Stimulated activated CD8-positive, alpha-beta memory T cell treated with anti-CD3 and anti-CD28 coated beads, Interleukin-7, amount 100 ng/mL, for 24 hours (primary cell): ENCODE results near the gene TMEM212.

ENCODE experiments used
- DNase-seq: peaks from one replicate; pipeline ENCODE4 v3.0.0-alpha.2; 2020; ENCODE audit warnings: low read depth

The TMEM212 gene

GRCh38 chr3:171842864-171843518 is at the start of gene TMEM212:
Gene TMEM212 (plus strand): TSS chr3:171843349. CDS start chr3:171843384, 35 bp downstream.
- no peak for DNase-seq

- no peak for DNase-seq
Observed at GRCh38 chr3:171796625-171797264, 46.4 kb upstream of the TMEM212 start.

GRCh38 chr3:171797265-171797679 is 45.9 kb upstream of the TMEM212 start:
- no peak for DNase-seq

- DNase-seq, result no peak
Observed at GRCh38 chr3:171797873-171798272, 45.3 kb upstream of the TMEM212 start.

- DNase-seq, result no peak
Observed at GRCh38 chr3:171799501-171799900, 43.6 kb upstream of the TMEM212 start.

GRCh38 chr3:171801738-171802589 is 41.2 kb upstream of the TMEM212 start:
- no peak for DNase-seq

GRCh38 chr3:171802590-171802956 is 40.6 kb upstream of the TMEM212 start:
- DNase-seq, result no peak

- no peak for DNase-seq
Observed at GRCh38 chr3:171803044-171803443, 40.1 kb upstream of the TMEM212 start.

- DNase-seq, result no peak
Observed at GRCh38 chr3:171804618-171805389, 38.3 kb upstream of the TMEM212 start.

GRCh38 chr3:171805687-171806086 is 37.5 kb upstream of the TMEM212 start:
- no peak for DNase-seq

- no peak for DNase-seq
Observed at GRCh38 chr3:171806200-171807128, 36.7 kb upstream of the TMEM212 start.

- no peak for DNase-seq
Observed at GRCh38 chr3:171807129-171807675, 35.9 kb upstream of the TMEM212 start.

- no peak for DNase-seq
Observed at GRCh38 chr3:171807806-171808205, 35.3 kb upstream of the TMEM212 start.

- no peak for DNase-seq
Observed at GRCh38 chr3:171809611-171809860, 33.6 kb upstream of the TMEM212 start.

- peak; percentile 4 for DNase-seq
Observed at GRCh38 chr3:171809861-171810628, 33.1 kb upstream of the TMEM212 start, which contains the start of gene PLD1. Gene PLD1 (minus strand): TSS chr3:171810483. CDS start chr3:171738051, 72,432 bp downstream.

- no peak for DNase-seq
Observed at GRCh38 chr3:171810629-171811294, 32.4 kb upstream of the TMEM212 start.

GRCh38 chr3:171811295-171811912 is 31.7 kb upstream of the TMEM212 start:
- DNase-seq, result no peak

- no peak for DNase-seq
Observed at GRCh38 chr3:171811913-171812335, 31.2 kb upstream of the TMEM212 start.

GRCh38 chr3:171812811-171813210 is 30.3 kb upstream of the TMEM212 start:
- DNase-seq, result no peak
